Lower leg skin (tissue), 4 donors: ENCODE data around the gene NAA35. TPM values are rescaled to one million over a fixed set of nuclear protein-coding genes. Genes with fewer than 3 reads are reported as not detected.

Experiments
- DNase-seq, 2 donors: peaks; one replicate each; pipeline ENCODE4 v3.0.0-alpha.2; 2019; ENCODE audit warnings: low spot score in 2 of 2
- H3K4me3 ChIP-seq: fragments of 200-600 bp; sonication (generic); 2 replicates; pipeline ENCODE4 v1.5.1; 2017; ENCODE audit warnings: mild to moderate bottlenecking, low read depth; ENCODE audit not compliant: poor library complexity, severe bottlenecking
- CTCF ChIP-seq, 3 donors: fragments of 450-650 bp; IDR thresholded peaks; one replicate each; pipeline ENCODE4 v1.5.1; 2016; ENCODE audit warnings: antibody characterized with exemption in 3 of 3, mild to moderate bottlenecking in 3 of 3, moderate library complexity in 2 of 3
- POLR2A ChIP-seq, 2 donors: fragments of 450-650 bp; IDR thresholded peaks; one replicate each; pipeline ENCODE4 v1.6.1; 2016 to 2017; ENCODE audit warnings: antibody characterized with exemption in 2 of 2, mild to moderate bottlenecking in 1 of 2, moderate library complexity in 1 of 2
- WGBS, 2 donors: methylation state at CpG; one replicate each; pipeline ENCODE4 v1.1.5; 2018; 5-methylcytosine and 5-hydroxymethylcytosine counted together
- intact Hi-C: fragments of 100-400 bp; cut with DNase I; formaldehyde crosslinking; loops from one replicate; pipeline ENCODE4 v1.15.0; 2023; ENCODE audit warnings: low total_unique reads
- total RNA-seq, 4 donors: library from RNA; depleted of rRNA; stranded (reverse); fragments of >200 nt; gene quantifications; one replicate each; pipeline ENCODE4 v1.1.0, GENCODE V29; 2016

The NAA35 gene
- total RNA-seq, 4 donors from 2014 or later = 11.4 to 15.2 (median 12.3) TPM

DNA sequence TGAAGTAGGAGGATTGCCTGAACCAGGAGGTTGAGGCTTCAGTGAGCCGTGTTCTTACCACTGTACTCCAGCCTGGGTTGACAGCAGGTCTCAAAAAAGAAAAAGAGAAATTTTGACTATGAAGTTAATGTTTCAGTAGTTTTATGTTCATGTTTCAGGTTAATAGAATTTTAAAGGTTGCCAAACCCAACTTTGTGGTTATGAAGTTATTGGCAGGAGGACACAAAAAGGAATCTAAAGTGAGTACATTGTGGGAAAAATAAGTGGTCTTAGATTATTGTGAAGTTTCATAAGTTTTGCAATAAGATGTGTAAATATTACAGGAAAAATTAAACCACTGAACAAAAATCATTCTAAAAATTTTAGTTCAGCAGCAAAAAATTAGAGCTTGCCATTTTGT is 79.8 kb downstream of the NAA35 start:
- intact Hi-C loops = no loop called here
- no peak overlapping the region for H3K4me3 ChIP-seq
- WGBS, 2 donors = 93% methylated on average over 1 of the region's 1 CpG
- no peak for TF ChIP-seq POLR2A (IDR thresholded peaks at IDR 0.05)
- TF ChIP-seq CTCF (IDR thresholded peaks at IDR 0.05) = no peak
- no peak for DNase-seq

- no peak for DNase-seq
- WGBS, 2 donors = 76 to 82% methylated on average over 6 of the region's 6 CpGs
- no peak overlapping the region for H3K4me3 ChIP-seq
- TF ChIP-seq CTCF (IDR thresholded peaks at IDR 0.05) (no peak), POLR2A (IDR thresholded peaks at IDR 0.05) (no peak)
- intact Hi-C loops = no loop called here
Observed at GRCh38 chr9:86021166-86021565, 80.2 kb downstream of the NAA35 start.

GRCh38 chr9:86022687-86023266 is 81.8 kb downstream of the NAA35 start:
- intact Hi-C loops = no loop called here
- H3K4me3 ChIP-seq = no peak overlapping the region
- no peak for TF ChIP-seq CTCF (IDR thresholded peaks at IDR 0.05)
- no peak for TF ChIP-seq POLR2A (IDR thresholded peaks at IDR 0.05)
- WGBS, 2 donors = 63 to 70% methylated on average over 3 of the region's 3 CpGs
- DNase-seq = no peak

- no peak for TF ChIP-seq CTCF (IDR thresholded peaks at IDR 0.05)
- TF ChIP-seq POLR2A (IDR thresholded peaks at IDR 0.05) = no peak
- DNase-seq = no peak
- no peak overlapping the region for H3K4me3 ChIP-seq
- WGBS, 2 donors = 96% methylated on average over 4 of the region's 4 CpGs
- intact Hi-C loops = no loop called here
Observed at GRCh38 chr9:86027767-86028166, 86.8 kb downstream of the NAA35 start.

GRCh38 chr9:86034863-86035734 is 94.2 kb downstream of the NAA35 start:
- 80 to 81% methylated on average over 17 of the region's 17 CpGs for WGBS, 2 donors
- intact Hi-C loops = no loop called here
- no peak overlapping the region for H3K4me3 ChIP-seq
- no peak for DNase-seq
- TF ChIP-seq POLR2A (IDR thresholded peaks at IDR 0.05) (no peak), CTCF (IDR thresholded peaks at IDR 0.05) (no peak)
